Umbilical cord (tissue), 1 donor: ENCODE measurements around the gene OR14A16. TPM values are rescaled to one million over a fixed set of nuclear protein-coding genes. Genes with fewer than 3 reads are reported as not detected.

Experiments
- total RNA-seq: library from RNA; depleted of rRNA; stranded (reverse); fragments of >200 nt; gene quantifications from one replicate; pipeline ENCODE4 v1.2.3, GENCODE V29; 2014; ENCODE audit warnings: low replicate concordance; ENCODE audit not compliant: insufficient read depth

The OR14A16 gene
- total RNA-seq, 1 donor from 2014 or later: 2.6 TPM

Other genes with a start within 250 kb of the OR14A16 start
- gene OR2G2, start 235.8 kb downstream of the OR14A16 start, total RNA-seq: not detected
- gene OR2G3, start 218.5 kb downstream of the OR14A16 start, total RNA-seq: not detected
- gene OR13G1, start 144.4 kb downstream of the OR14A16 start, total RNA-seq: 2.2 TPM
- 0.72 TPM for gene OR6F1, start 107.5 kb downstream of the OR14A16 start, total RNA-seq
- not detected for gene OR14K1, start 85.5 kb downstream of the OR14A16 start, total RNA-seq
- gene OR14A2, start 76.0 kb downstream of the OR14A16 start, total RNA-seq: 4.6 TPM
- gene OR1C1, start 63.6 kb downstream of the OR14A16 start, total RNA-seq: 9.9 TPM
- gene OR11L1, start 17.8 kb upstream of the OR14A16 start, total RNA-seq: 0.96 TPM
- gene TRIM58, start 33.1 kb upstream of the OR14A16 start, total RNA-seq: 7.7 TPM
- gene OR2W3, start 71.5 kb upstream of the OR14A16 start, total RNA-seq: 5.5 TPM
- gene OR2T8, start 96.1 kb upstream of the OR14A16 start, total RNA-seq: not detected
- gene OR2AJ1, start 100.8 kb upstream of the OR14A16 start, total RNA-seq: 5.3 TPM
- not detected for gene OR2L8, start 124.7 kb upstream of the OR14A16 start, total RNA-seq
- gene OR2AK2, start 141.1 kb upstream of the OR14A16 start, total RNA-seq: not detected
- gene OR2L5, start 189.5 kb upstream of the OR14A16 start, total RNA-seq: 3.4 TPM
- 8.9 TPM for gene OR2L2, start 206.0 kb upstream of the OR14A16 start, total RNA-seq
- 3.6 TPM for gene OR2L3, start 222.7 kb upstream of the OR14A16 start, total RNA-seq